IMR-90 (cell line): ENCODE data around the gene PCDHA12. TPM values are rescaled to one million over a fixed set of nuclear protein-coding genes. Genes with fewer than 3 reads are reported as not detected.

Experiments
- ATAC-seq: fragments of 200-7000 bp; cut with Tn5 transposase; 2 replicates; pipeline ENCODE4 v1.9.1; 2020; ENCODE audit warnings: low read depth, mild to moderate bottlenecking, moderate library complexity
- BruUV-seq: library from RNA; stranded (reverse); fragments of 400-500 nt; replicated peaks from 2 replicates; lab custom pipeline; 2021; lab: Mats Ljungman, UMichigan
- CTCF ChIA-PET: fragments of 300-600 bp; formaldehyde crosslinking; extraction: SDS; loops from one replicate; lab custom pipeline; 2021; ENCODE audit warnings: antibody characterized with exemption; lab: Yijun Ruan, JAX
- POLR2A ChIA-PET: fragments of 300-600 bp; sonication (Branson Sonifier 250); formaldehyde crosslinking; loops from one replicate; lab custom pipeline; 2022; ENCODE audit warnings: antibody characterized with exemption; ENCODE audit not compliant: unreplicated experiment; lab: Charles Lee
- DNase-seq: peaks from one replicate; pipeline ENCODE4 v3.0.0; 2013
- H2AFZ ChIP-seq: replicated peaks from 2 replicates; pipeline ENCODE3; 2013; ENCODE audit warnings: low read length, mild to moderate bottlenecking; ENCODE audit not compliant: poor library complexity
- H2AK5ac ChIP-seq: 2 replicates; pipeline ENCODE4 v1.6.1; 2013; ENCODE audit warnings: low read depth, low read length, inconsistent platforms
- H2AK9ac ChIP-seq: replicated peaks from 2 replicates; pipeline ENCODE3; 2013; ENCODE audit warnings: mild to moderate bottlenecking, low read depth, low read length, moderate library complexity; ENCODE audit not compliant: poor library complexity
- H2BK120ac ChIP-seq: 2 replicates; pipeline ENCODE4 v1.6.1; 2013; ENCODE audit warnings: low read depth, low read length, inconsistent platforms
- H2BK15ac ChIP-seq: 3 replicates; pipeline ENCODE4 v1.6.1; 2013; ENCODE audit warnings: low read depth, low read length, inconsistent platforms
- H2BK20ac ChIP-seq: 2 replicates; pipeline ENCODE4 v1.6.1; 2013; ENCODE audit warnings: low read depth, mild to moderate bottlenecking, inconsistent platforms, low read length, moderate library complexity
- H2BK5ac ChIP-seq: 2 replicates; pipeline ENCODE4 v1.6.1; 2013; ENCODE audit warnings: mild to moderate bottlenecking, low read depth, low read length, inconsistent platforms; ENCODE audit not compliant: poor library complexity, severe bottlenecking
- H3K14ac ChIP-seq: replicated peaks from 2 replicates; pipeline ENCODE4 v1.6.1; 2013; ENCODE audit warnings: low read depth, low read length, inconsistent platforms
- H3K18ac ChIP-seq: 2 replicates; pipeline ENCODE4 v1.6.1; 2013; ENCODE audit warnings: low read depth, low read length, control low read depth
- H3K23ac ChIP-seq: 2 replicates; pipeline ENCODE4 v1.6.1; 2013; ENCODE audit warnings: low read depth, low read length, inconsistent platforms
- H3K27ac ChIP-seq: 2 replicates; pipeline ENCODE4 v1.5.1; 2013; ENCODE audit warnings: mild to moderate bottlenecking, control low read depth, low read length; ENCODE audit not compliant: insufficient read depth
- H3K27me3 ChIP-seq: 2 replicates; pipeline ENCODE4 v1.6.1; 2013; ENCODE audit warnings: low read length; ENCODE audit not compliant: control insufficient read depth, insufficient read depth
- H3K36me3 ChIP-seq: 2 replicates; pipeline ENCODE4 v1.6.1; 2013; ENCODE audit warnings: low read length, mixed read lengths; ENCODE audit not compliant: control insufficient read depth, insufficient read depth
- H3K4ac ChIP-seq: 2 replicates; pipeline ENCODE4 v1.6.1; 2013; ENCODE audit warnings: low read depth, low read length, inconsistent platforms
- H3K4me1 ChIP-seq: 2 replicates; pipeline ENCODE4 v1.6.1; 2013; ENCODE audit warnings: low read length, mixed read lengths; ENCODE audit not compliant: control insufficient read depth, insufficient read depth
- H3K4me2 ChIP-seq: 2 replicates; pipeline ENCODE4 v1.6.1; 2013; ENCODE audit warnings: low read depth, mild to moderate bottlenecking, control low read depth, low read length, moderate library complexity
- H3K4me3 ChIP-seq: 2 replicates; pipeline ENCODE4 v1.5.1; 2013; ENCODE audit warnings: low read depth, mild to moderate bottlenecking, control low read depth, low read length, moderate library complexity; ENCODE audit not compliant: insufficient read depth
- H3K56ac ChIP-seq: 2 replicates; pipeline ENCODE4 v1.6.1; 2013; ENCODE audit warnings: low read length, inconsistent platforms; ENCODE audit not compliant: insufficient read depth; ENCODE audit errors: extremely low read depth
- H3K79me1 ChIP-seq, 2 experiments: 2 replicates each; pipeline ENCODE4 v1.6.1; 2013; ENCODE audit warnings: low read length in 2 of 2, inconsistent platforms in 1 of 2, low read depth in 1 of 2
- H3K9ac ChIP-seq: 2 replicates; pipeline ENCODE4 v1.6.1; 2013; ENCODE audit warnings: low read depth, low read length, control low read depth
- H3K9me1 ChIP-seq: 2 replicates; pipeline ENCODE4 v1.6.1; 2013; ENCODE audit warnings: low read length, inconsistent platforms; ENCODE audit not compliant: insufficient read depth
- H3K9me3 ChIP-seq: 2 replicates; pipeline ENCODE4 v1.6.1; 2013; ENCODE audit warnings: low read length; ENCODE audit not compliant: control insufficient read depth, insufficient read depth
- H4K20me1 ChIP-seq: 2 replicates; pipeline ENCODE4 v1.6.1; 2013; ENCODE audit warnings: low read length, inconsistent platforms; ENCODE audit not compliant: insufficient read depth
- H4K5ac ChIP-seq: 2 replicates; pipeline ENCODE4 v1.6.1; 2013; ENCODE audit warnings: mild to moderate bottlenecking, low read depth, low read length, control low read depth
- H4K8ac ChIP-seq, 2 experiments: 2 replicates each; pipeline ENCODE4 v1.6.1; 2013; ENCODE audit warnings: low read depth in 2 of 2, low read length in 2 of 2, control low read depth in 1 of 2, inconsistent platforms in 1 of 2
- H4K91ac ChIP-seq: 2 replicates; pipeline ENCODE4 v1.6.1; 2013; ENCODE audit warnings: low read depth, low read length, inconsistent platforms; ENCODE audit not compliant: insufficient read depth
- BHLHE40 ChIP-seq: fragments of 150-350 bp; IDR thresholded peaks from 2 replicates; pipeline ENCODE4 v1.6.1; 2016; ENCODE audit warnings: mild to moderate bottlenecking, low read depth, low read length
- CEBPB ChIP-seq: IDR thresholded peaks from 2 replicates; pipeline ENCODE4 v1.6.1; 2012; ENCODE audit warnings: low read depth, low read length, improper control_type of control experiment
- CHD1 ChIP-seq: IDR thresholded peaks from 2 replicates; pipeline ENCODE4 v1.6.1; 2012; ENCODE audit warnings: low read depth, low read length, improper control_type of control experiment
- CTCF ChIP-seq: conservative IDR thresholded peaks from 2 replicates; pipeline ENCODE4 v1.5.1; 2012; ENCODE audit warnings: mild to moderate bottlenecking, low read depth, low read length, improper control_type of control experiment
- FOS ChIP-seq: fragments of 150-350 bp; IDR thresholded peaks from 2 replicates; pipeline ENCODE4 v1.6.1; 2016; ENCODE audit warnings: low read depth, low read length
- MAFK ChIP-seq: IDR thresholded peaks from 2 replicates; pipeline ENCODE4 v1.6.1; 2012; ENCODE audit warnings: low read depth, low read length, improper control_type of control experiment
- MAZ ChIP-seq: IDR thresholded peaks from 2 replicates; pipeline ENCODE4 v1.6.1; 2012; ENCODE audit warnings: low read depth, mild to moderate bottlenecking, low read length, improper control_type of control experiment, moderate library complexity, borderline replicate concordance
- MXI1 ChIP-seq: IDR thresholded peaks from 2 replicates; pipeline ENCODE4 v1.6.1; 2012; ENCODE audit warnings: low read depth, mild to moderate bottlenecking, low read length, moderate library complexity, borderline replicate concordance
- NFE2L2 ChIP-seq: fragments of 150-350 bp; IDR thresholded peaks from 2 replicates; pipeline ENCODE4 v1.6.1; 2016; ENCODE audit warnings: low read depth, mild to moderate bottlenecking, low read length
- POLR2A ChIP-seq: IDR thresholded peaks from 2 replicates; pipeline ENCODE4 v1.6.1; 2012; ENCODE audit warnings: mild to moderate bottlenecking, low read depth, low read length
- RAD21 ChIP-seq: IDR thresholded peaks from 2 replicates; pipeline ENCODE4 v1.6.1; 2012; ENCODE audit warnings: low read length, improper control_type of control experiment
- RCOR1 ChIP-seq: IDR thresholded peaks from 2 replicates; pipeline ENCODE4 v1.6.1; 2012; ENCODE audit warnings: mild to moderate bottlenecking, low read length, improper control_type of control experiment; ENCODE audit not compliant: insufficient replicate concordance
- RFX5 ChIP-seq: IDR thresholded peaks from 2 replicates; pipeline ENCODE4 v1.8.0; 2012; ENCODE audit warnings: low read depth, mild to moderate bottlenecking, low read length, moderate library complexity
- SMC3 ChIP-seq: fragments of 150-350 bp; IDR thresholded peaks from 2 replicates; pipeline ENCODE4 v1.6.1; 2016; ENCODE audit warnings: low read depth, mild to moderate bottlenecking, antibody characterized with exemption, low read length, moderate library complexity
- USF2 ChIP-seq: fragments of 150-350 bp; IDR thresholded peaks from 2 replicates; pipeline ENCODE4 v1.6.1; 2017; ENCODE audit warnings: mild to moderate bottlenecking, antibody characterized with exemption, low read length, low read depth
- WGBS, 2 experiments: methylation state at CpG; one replicate each; pipeline versions ENCODE4 v1.1.5 to v1.1.7; 2013; ENCODE audit warnings: missing lambda C conversion rate in 2 of 2; ENCODE audit not compliant: insufficient read length in 1 of 2; ENCODE audit errors: extremely low coverage in 2 of 2; 5-methylcytosine and 5-hydroxymethylcytosine counted together
- dilution Hi-C: fragments of 300-500 bp; cut with HindIII; formaldehyde crosslinking; loops from one replicate; pipeline ENCODE4 v1.14.3; 2018; ENCODE audit warnings: low sequenced_read_pairs; ENCODE audit not compliant: unreplicated experiment
- in situ Hi-C: fragments of 300-500 bp; cut with MboI; formaldehyde crosslinking; loops from 3 replicates; pipeline ENCODE4 v1.14.3; 2019; ENCODE audit warnings: low sequenced_read_pairs, inconsistent platforms, mixed read lengths
- intact Hi-C: fragments of 100-400 bp; cut with micrococcal nuclease; formaldehyde crosslinking; loops from 2 replicates; pipeline ENCODE4 v1.10.0; 2022
- polyA plus RNA-seq, 3 experiments: library from polyadenylated mRNA; depleted of rRNA; stranded (reverse); fragments of >200 nt; gene quantifications; 2 replicates each; pipeline ENCODE4 v1.2.3, GENCODE V29; 2012; ENCODE audit warnings: low replicate concordance in 1 of 3
- total RNA-seq: library from RNA; depleted of rRNA; stranded (reverse); fragments of >200 nt; gene quantifications from 2 replicates; pipeline ENCODE4 v1.2.3, GENCODE V29; 2012
- TF ChIP-seq, protein P1 (sequence below): fragments of 150-350 bp; IDR thresholded peaks from 2 replicates; pipeline ENCODE4 v1.6.1; 2016; ENCODE audit warnings: low read depth, mild to moderate bottlenecking, low read length, moderate library complexity, borderline replicate concordance

PCDHA12 gene
- total and polyA plus RNA-seq, 2 of the 4 experiments (the other 2 are of a cell fraction), result not detected

DNA sequence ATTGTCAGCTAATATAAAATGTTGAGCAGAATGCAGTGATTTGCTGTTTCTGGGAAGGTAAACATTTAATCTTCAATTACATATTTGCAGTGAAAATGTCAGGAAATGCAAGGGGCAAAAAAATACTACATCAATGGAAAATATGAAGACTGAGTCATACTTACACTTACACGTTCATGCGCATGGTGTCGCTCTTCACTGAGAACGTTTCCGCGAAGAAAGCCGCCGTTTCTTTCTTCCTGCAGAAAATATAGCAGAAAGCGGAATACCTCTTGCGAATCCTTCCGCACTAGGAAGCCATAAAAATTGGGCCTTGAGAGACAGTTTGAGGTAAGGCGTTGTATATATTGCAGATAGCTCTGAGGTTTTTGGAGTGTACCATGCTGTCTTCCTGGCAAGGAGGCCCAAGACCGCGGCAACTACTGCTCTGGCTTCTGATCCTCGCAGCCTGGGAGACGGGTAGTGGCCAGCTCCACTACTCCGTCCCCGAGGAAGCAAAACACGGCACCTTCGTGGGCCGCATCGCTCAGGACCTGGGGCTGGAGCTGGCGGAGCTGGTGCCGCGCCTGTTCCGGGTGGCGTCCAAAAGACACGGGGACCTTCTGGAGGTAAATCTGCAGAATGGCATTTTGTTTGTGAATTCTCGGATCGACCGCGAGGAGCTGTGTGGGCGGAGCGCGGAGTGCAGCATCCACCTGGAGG is 6.9 kb downstream of the PCDHA12 start, which contains the start of gene PCDHA13:
Gene PCDHA13 (plus strand): TSS at position 236 of the 702 bp plus-strand sequence. CDS start 145 bp downstream, at position 381.
- no peak within 1 kb of the TSS for H3K4me2 ChIP-seq
- dilution Hi-C loops, result no loop called here

More for the DNA sequence above, 6.9 kb downstream of the PCDHA12 start, which contains the start of gene PCDHA13:
- intact Hi-C loops, result no loop called here
- H2BK120ac ChIP-seq, result no peak within 1 kb of the TSS
- no peak within 1 kb of the TSS for H3K18ac ChIP-seq
- no peak within 1 kb of the TSS for H3K56ac ChIP-seq
- peaks cover 28% of the 10 kb centered on the region for H3K9me3 ChIP-seq
- H2BK15ac ChIP-seq, result no peak within 1 kb of the TSS
- H3K9ac ChIP-seq, result no peak within 1 kb of the TSS
- no TSS peak for BruUV-seq
- no peak within 1 kb of the TSS for H2BK5ac ChIP-seq
- H4K20me1 ChIP-seq, result no peaks in the 10 kb centered on the region
- no peak within 1 kb of the TSS for H4K91ac ChIP-seq
- CTCF ChIA-PET, result no interaction called here
- DNase-seq, result no peak
- WGBS, 2 experiments, result 17% methylated on average over 3 of the region's 35 CpGs; no CpG with 5 or more reads in 1 of the 2 experiments
- H3K4ac ChIP-seq, result no peak within 1 kb of the TSS
- H3K4me3 ChIP-seq, result no peak within 1 kb of the TSS
- H3K14ac ChIP-seq, result no peak within 1 kb of the TSS
- no peak within 1 kb of the TSS for H3K27ac ChIP-seq
- H3K4me1 ChIP-seq, result no peaks in the 10 kb centered on the region
- POLR2A ChIA-PET, result no interaction called here
- H3K23ac ChIP-seq, result no peak within 1 kb of the TSS
- no peak within 1 kb of the TSS for H2BK20ac ChIP-seq
- H3K27me3 ChIP-seq, result no peaks in the 10 kb centered on the region
- in situ Hi-C loops, result no loop called here
- H4K5ac ChIP-seq, result no peak within 1 kb of the TSS
- no peaks in the 10 kb centered on the region for H3K9me1 ChIP-seq
- no peak within 1 kb of the TSS for H2AK9ac ChIP-seq
- no peak within 1 kb of the TSS for H2AFZ ChIP-seq
- no peak for TF ChIP-seq POLR2A
- TF ChIP-seq RAD21, result no peak
- no peak for TF ChIP-seq BHLHE40
- TF ChIP-seq CTCF, result no peak
- TF ChIP-seq FOS, result no peak
- no peak for TF ChIP-seq RCOR1
- TF ChIP-seq MAFK, result no peak
- TF ChIP-seq, protein P1, sequence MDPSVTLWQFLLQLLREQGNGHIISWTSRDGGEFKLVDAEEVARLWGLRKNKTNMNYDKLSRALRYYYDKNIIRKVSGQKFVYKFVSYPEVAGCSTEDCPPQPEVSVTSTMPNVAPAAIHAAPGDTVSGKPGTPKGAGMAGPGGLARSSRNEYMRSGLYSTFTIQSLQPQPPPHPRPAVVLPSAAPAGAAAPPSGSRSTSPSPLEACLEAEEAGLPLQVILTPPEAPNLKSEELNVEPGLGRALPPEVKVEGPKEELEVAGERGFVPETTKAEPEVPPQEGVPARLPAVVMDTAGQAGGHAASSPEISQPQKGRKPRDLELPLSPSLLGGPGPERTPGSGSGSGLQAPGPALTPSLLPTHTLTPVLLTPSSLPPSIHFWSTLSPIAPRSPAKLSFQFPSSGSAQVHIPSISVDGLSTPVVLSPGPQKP, result no peak
- no peak for TF ChIP-seq MXI1
- TF ChIP-seq CHD1, result no peak
- TF ChIP-seq NFE2L2, result no peak
- no peak for TF ChIP-seq MAZ
- no peak for TF ChIP-seq RFX5
- no peak for TF ChIP-seq SMC3
- TF ChIP-seq USF2, result no peak
- TF ChIP-seq CEBPB, result no peak
- H2AK5ac ChIP-seq, result no peak within 1 kb of the TSS
- no peak for ATAC-seq
- no peaks in the 10 kb centered on the region for H3K79me1 ChIP-seq
- no peak within 1 kb of the TSS for H4K8ac ChIP-seq
- no peaks in the 10 kb centered on the region for H3K36me3 ChIP-seq
